GM06990 (cell line): ENCODE data around the gene DNMT1.
"Not testable (repeated sequence)": the region's sequence is repeated elsewhere in the genome, so short reads cannot be mapped to it uniquely, and the experiment has no call there.

ENCODE experiments used
- DNase-seq: peaks from one replicate; pipeline ENCODE4 v3.0.0-alpha.2; 2011; ENCODE audit not compliant: insufficient read length; ENCODE audit errors: extremely low read depth
- H3K27me3 ChIP-seq: replicated peaks from 2 replicates; pipeline ENCODE4 v1.6.0; 2011; ENCODE audit warnings: low read length; ENCODE audit not compliant: control insufficient read depth, insufficient read depth
- H3K36me3 ChIP-seq: 2 replicates; pipeline ENCODE4 v1.5.1; 2011; ENCODE audit warnings: low read length; ENCODE audit not compliant: control insufficient read depth, insufficient read depth
- H3K4me3 ChIP-seq: replicated peaks from 2 replicates; pipeline ENCODE4 v1.5.1; 2011; ENCODE audit warnings: low read depth, mild to moderate bottlenecking, control low read depth, low read length
- CTCF ChIP-seq: IDR thresholded peaks from 2 replicates; pipeline ENCODE4 v1.5.1; 2011; ENCODE audit warnings: low read length, control low read depth, mild to moderate bottlenecking, inconsistent platforms; ENCODE audit not compliant: insufficient read depth, poor library complexity, severe bottlenecking

DNMT1 gene

DNA sequence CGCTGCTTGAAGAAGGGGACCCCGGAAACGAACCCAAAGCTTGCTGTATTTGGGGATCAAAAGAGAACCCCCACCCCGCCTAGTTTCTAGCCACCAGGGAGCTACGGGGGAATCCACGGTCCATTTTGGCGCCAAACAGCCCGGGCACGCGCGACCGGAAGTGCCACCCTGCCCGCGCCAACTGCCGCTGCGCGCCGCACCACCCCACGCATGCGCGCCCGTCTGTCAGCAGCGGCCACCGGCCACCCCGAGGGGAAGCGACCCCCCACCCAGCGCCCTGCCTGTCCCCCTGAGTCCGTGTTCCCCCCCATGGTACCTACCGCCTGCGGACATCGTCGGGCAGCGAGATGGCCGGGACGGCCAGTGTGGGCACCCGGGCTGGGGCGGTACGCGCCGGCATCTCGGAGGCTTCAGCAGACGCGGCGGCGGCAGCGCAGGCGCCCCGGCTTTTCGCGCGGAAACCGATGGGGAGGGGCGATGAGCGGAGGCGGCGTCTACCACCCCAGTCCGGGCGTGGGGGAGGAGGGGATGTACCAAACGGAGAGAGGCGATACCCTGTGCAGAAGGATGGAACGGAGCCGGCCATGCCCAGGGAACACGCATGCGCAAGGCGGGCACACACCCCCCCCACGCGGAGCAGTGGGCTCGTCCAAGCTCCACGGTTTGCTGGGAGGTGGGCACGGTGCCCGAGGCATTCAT lies at the start of gene DNMT1:
TSS of gene DNMT1 (minus strand) at position 454 of the 699 bp plus-strand sequence. CDS start at position 400, 54 bp downstream.
- peaks cover 5% of the 10 kb centered on the region for H3K36me3 ChIP-seq
- TF ChIP-seq CTCF, result no peak
- H3K4me3 ChIP-seq, result peak within 1 kb of the TSS; percentile 97
- DNase-seq, result peak; percentile 98
- no peaks in the 10 kb centered on the region for H3K27me3 ChIP-seq

- Histone ChIP-seq H3K27me3 (no peaks in the 10 kb centered on the region), H3K36me3 (no peaks in the 10 kb centered on the region), H3K4me3 (no peak overlapping the region)
- no peak for DNase-seq
- TF ChIP-seq CTCF, result no peak
Measured at GRCh38 chr19:10243606-10244005, 48.9 kb upstream of the DNMT1 start.

GRCh38 chr19:10241826-10242449 lies 47.2 kb upstream of the DNMT1 start:
- not testable (repeated sequence) for DNase-seq, H3K36me3 ChIP-seq, H3K27me3 ChIP-seq, H3K4me3 ChIP-seq

DNA sequence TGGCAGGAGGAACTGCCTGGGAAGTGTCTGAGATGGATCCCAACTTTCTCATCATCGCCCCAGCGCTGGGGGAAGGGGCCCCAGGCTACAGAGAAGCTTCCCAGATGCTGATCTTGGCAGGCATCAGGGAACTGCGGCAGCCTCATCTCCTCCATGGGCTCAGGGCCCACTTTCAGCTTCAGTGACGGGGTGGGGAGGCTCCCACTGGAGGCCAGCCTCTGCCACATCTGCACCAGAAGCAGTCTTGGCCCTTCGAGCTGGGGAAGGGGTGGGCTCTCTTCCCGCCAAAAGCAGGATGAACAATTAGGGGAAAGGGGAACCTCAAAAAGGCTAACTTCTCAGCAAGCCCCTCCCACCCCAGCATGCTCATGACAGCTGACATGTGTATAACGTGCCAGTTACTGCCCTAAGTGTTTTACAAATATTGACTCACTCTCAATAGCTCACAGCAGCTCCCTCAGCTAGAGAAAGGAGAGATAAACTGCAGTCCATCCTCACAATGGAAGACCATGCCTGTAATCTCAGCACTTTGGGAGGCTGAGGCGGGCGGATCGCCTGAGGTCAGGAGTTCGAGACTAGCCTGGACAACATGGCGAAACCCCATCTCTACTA lies 43.5 kb upstream of the DNMT1 start:
- Histone ChIP-seq H3K36me3 (no peaks in the 10 kb centered on the region), H3K4me3 (no peak overlapping the region), H3K27me3 (no peaks in the 10 kb centered on the region)
- peak; percentile 59 for DNase-seq
- no peak for TF ChIP-seq CTCF

DNA sequence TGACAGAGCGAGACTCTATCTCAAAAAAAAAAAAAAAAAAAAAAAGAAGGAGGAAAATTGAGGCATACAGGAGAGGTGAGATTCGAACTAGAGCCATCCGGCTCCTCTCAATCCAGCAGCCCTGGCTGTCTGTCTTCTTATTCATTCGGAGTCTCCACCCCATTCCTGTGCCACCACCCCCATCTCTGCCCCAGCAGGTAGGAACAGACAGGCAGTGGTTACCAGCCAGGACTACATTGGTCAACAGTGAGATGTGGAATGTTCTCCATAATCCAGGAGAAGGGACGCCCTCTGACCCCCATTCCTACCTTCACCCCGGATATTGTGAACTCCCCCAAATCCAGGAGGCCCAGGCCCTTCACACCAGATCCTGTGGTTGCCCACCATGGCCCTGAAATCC lies 42.9 kb upstream of the DNMT1 start:
- Histone ChIP-seq H3K27me3 (no peaks in the 10 kb centered on the region), H3K4me3 (no peak overlapping the region), H3K36me3 (no peaks in the 10 kb centered on the region)
- no peak for TF ChIP-seq CTCF
- DNase-seq, result no peak

- not testable (repeated sequence) for H3K36me3 ChIP-seq, H3K27me3 ChIP-seq, H3K4me3 ChIP-seq, DNase-seq
Measured at GRCh38 chr19:10235409-10235808, 40.7 kb upstream of the DNMT1 start.
